Lung microvascular endothelial cell (primary cell): Measurements from ENCODE around the gene TPST1. TPM values are rescaled to one million over a fixed set of nuclear protein-coding genes. Genes with fewer than 3 reads are reported as not detected.
A peak's percentile ranks its signal among the peaks of the same experiment; 100 is the strongest.
"Not testable (repeated sequence)": the region's sequence is repeated elsewhere in the genome, so short reads cannot be mapped to it uniquely, and the experiment has no call there.

ENCODE experiments used
- DNase-seq, 2 donors: peaks; one replicate each; pipeline versions ENCODE4 v3.0.0 to v3.0.0-alpha.2; 2010; ENCODE audit warnings: low read depth in 2 of 2
- total RNA-seq: library from RNA; depleted of rRNA; stranded (reverse); fragments of >200 nt; gene quantifications from 2 replicates; pipeline ENCODE4 v1.2.1, GENCODE V29; 2014

The TPST1 gene
- total RNA-seq, result 18.3 and 35.5 TPM in 2 replicates

GRCh38 chr7:66204822-66205740 lies at the start of gene TPST1:
Gene TPST1, plus strand, starts transcription at chr7:66205334. Its CDS starts 35,092 bp downstream, at chr7:66240426.
- peak; percentile 91 to 96 for DNase-seq

DNA sequence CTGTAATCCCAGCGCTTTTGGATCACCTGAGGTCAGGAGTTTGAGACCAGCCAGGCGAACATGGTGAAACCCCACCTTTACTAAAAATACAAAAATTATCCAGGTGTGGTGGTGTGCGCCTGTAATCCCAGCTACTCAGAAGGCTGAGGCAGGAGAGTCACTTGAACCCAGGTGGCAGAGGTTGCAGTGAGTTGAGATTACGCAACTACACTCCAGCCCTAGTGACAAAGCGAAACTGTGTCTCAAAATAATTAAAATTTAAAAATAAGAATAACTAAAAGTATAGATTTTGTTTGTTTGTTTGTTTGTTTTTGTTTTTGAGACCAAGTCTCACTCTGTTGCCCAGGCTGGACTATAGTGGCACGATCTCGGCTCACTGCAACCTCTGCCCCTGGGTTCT lies 49.1 kb upstream of the TPST1 start:
- DNase-seq, result not testable (repeated sequence)

DNA sequence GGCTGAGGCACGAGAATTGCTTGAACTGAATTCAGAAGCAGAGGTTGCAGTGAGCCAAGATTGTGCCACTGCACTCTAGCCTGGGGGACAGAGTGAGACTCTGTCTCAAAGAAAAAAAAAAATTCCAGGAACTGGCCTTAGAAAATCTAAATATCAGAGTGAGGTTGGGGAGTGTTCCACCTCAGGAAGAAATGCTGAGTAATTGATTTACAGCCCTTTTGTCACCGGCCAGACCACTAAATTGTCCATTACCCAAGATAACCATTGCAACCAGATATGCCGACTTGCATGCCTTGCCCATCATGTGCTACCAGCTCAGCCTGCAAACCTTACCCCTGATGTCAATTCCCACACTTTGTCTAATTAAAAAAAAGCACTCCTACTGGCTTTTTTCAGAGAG lies 48.1 kb upstream of the TPST1 start:
- DNase-seq, result no peak

GRCh38 chr7:66162622-66163021 lies 42.5 kb upstream of the TPST1 start:
- DNase-seq, result no peak

DNA sequence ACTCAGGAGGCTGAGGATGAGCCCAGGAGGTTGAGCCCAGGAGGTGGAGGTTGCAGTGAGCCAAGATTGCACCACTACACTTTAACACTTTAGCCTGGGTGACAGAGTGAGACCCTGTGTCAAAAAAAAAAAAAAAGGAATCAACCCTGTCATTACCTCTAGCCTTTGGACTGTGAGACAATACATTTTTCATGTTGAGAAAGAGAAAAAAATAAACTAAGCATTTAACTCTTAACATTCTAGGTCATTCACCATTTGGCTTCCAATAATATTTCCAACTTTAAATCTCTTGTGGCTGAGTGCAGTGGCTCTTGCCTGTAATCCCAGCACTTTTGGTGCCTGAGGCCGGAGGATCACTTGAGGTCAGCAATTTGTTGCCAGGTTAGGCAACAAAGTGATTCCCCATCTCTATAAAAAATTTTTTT lies 41.9 kb upstream of the TPST1 start:
- DNase-seq, result no peak

- DNase-seq, result no peak
These were observed 40.8 kb upstream of the TPST1 start for GRCh38 chr7:66164356-66164755.

- peak; percentile 76 to 86 for DNase-seq
These were observed 37.3 kb upstream of the TPST1 start for GRCh38 chr7:66167773-66168387.

DNA sequence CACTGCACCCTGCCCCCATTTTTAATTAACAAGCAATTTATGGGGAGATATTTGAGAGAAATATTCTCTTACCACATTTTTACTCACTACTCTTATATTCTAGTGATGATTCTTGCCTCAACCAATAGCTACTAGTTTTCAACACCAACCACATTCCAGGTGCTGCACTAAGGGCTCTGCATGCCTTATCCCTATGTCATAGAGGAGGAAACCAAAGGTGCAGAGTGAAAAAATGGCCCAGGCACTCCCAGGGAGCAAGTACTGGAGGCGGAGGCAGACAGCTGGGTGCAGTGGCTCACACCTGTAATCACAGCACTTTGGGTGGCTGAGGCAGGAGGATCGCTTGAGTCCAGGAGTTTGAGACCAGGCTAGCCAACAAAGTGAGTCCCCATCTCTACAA lies 35.5 kb upstream of the TPST1 start:
- no peak for DNase-seq

DNA sequence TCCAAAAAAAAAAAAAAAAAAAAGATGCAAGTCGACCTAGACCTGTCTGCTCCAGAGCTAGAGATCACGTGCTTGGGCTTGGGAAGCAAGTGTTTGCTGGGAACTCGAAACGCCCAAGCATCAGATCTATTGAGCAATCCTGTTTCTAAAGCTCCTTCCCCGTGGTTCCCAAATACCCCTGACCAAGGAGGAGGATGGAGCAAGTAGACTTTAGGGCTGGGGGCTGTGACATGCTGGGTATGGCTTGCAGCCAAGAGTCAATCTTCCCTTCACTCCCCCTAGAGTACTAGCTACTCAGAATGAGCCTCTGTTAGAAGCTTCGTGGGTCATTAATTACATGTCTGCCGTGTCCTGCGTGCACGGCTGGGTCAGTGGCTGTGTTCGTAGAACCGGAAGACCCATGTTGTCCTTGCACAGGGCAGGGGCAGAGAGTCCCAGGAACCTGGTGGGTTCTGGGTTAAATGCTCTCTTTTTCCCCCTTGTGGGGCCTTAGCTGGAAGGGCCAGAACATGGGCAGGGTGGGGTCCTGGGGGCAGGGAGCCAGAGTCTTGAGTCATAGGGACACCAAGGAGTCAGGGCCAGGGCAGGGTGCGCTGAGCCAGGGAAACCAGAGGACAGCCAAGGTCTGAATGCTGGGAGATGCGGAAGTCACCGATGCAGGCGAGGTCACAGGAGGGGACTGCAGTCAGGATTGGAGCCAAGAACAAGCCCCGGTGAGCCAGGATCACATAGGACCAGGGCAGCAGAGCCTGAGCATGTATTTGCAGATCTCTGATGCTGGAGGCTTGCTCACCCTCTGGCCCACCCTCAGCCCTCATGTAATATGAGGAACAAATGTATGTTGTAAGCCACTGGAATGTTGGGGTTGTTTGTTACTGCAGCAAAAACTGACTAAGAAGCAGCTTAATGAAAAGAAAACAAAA lies 34.6 kb upstream of the TPST1 start:
- DNase-seq, result peak; percentile 30 to 34

GRCh38 chr7:66172536-66173401 lies 32.4 kb upstream of the TPST1 start:
- not testable (repeated sequence) for DNase-seq

DNA sequence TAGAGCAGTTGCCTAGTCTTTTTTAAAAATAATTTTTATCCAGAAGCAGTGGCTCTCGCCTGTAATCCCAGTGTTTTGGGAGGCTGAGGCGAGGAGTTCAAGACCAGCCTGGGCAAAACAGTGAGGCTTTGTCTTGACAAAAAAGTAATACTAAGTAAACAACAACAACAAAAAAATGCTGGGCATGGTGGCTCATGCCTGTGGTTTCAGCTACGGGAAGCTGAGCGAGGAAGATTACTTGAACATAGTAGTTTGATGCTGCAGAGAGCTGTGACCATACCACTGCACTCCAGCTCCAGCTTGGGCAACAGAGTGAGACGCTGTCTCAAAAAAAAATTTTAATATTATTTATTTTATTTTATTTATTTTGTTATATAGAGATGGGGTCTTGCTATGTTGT lies 31.3 kb upstream of the TPST1 start:
- DNase-seq, result no peak

- DNase-seq, result not testable (repeated sequence)
These were observed 30.1 kb upstream of the TPST1 start for GRCh38 chr7:66175006-66175405.

- no peak for DNase-seq
These were observed 28.2 kb upstream of the TPST1 start for GRCh38 chr7:66176914-66177313.

DNA sequence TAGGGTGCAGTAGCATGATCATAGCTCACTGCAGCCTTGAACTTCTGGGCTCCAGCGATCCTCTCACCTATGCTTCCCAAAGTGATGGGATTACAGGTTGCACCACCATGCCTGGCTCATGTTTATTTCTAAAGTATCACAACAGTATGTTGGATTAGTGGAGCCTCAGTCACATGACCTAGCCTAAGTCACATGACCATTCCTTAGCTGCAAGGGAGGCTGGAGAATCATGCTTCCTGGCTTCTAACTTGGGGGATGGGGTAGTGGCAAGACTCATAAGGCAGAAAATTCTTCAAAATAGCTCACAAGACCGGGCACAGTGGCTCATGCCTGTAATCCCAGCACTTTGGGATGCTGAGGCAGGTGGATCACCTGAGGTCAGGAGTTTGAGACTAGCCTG lies 26.9 kb upstream of the TPST1 start:
- DNase-seq, result no peak

GRCh38 chr7:66181329-66181728 lies 23.8 kb upstream of the TPST1 start:
- no peak for DNase-seq

DNA sequence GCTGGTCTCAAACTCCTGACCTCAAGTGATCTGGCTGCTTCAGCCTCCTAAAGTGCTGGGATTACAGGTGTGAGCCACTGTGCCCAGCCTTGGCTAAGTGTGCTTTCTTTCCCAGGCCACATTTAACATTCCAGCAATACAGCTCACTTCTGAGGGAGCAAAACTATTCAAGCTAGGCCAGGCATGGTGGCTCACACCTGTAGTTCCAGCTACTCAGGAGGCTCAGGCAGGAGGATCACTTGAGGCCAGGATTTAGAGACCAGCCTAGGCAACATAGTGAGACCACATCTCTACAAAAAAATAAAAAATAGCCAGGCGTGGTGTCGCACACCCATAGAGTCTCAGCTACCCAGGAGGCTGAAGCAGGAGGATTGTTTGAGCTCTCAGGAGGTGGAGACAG lies 23.3 kb upstream of the TPST1 start:
- no peak for DNase-seq

DNA sequence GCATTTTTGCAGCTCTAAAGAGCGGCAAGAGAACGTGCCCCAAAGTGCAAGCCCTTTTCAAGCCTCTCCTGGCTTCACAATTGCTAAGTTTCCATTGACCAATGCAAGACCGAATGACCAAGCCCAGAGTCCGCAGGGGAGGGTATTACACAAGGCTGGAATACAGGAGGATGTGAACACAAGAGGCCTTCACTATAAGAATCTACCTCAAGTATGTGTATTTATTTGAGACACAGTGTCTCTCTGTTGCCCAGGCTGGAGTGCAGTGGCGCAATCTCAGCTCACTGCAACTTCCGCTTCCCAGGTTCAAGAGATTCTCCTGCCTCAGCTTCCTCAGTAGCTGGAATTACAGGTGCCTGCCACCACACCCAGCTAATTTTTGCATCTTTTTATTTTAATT lies 22.2 kb upstream of the TPST1 start:
- no peak for DNase-seq

DNA sequence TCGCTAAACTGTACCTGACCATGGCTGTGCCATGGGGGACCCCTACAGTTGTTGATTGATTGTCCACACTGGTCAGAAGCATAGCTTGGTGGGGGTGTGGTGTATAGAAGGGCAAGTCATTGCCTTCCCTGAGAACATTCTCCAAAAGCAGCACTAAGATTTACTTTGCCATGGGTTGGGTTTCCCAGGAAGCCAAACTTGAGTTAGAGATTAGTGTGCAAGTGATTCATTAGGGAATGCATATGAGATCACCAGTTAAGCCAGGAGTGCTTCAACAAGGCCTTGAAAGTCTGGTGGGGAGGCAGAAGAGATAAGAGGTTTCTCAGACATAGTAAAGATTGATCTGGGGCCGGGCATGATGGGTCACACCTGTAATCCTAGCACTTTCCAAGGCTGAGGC lies 21.4 kb upstream of the TPST1 start:
- DNase-seq, result peak in 1 of 2 donors; percentile 53

DNA sequence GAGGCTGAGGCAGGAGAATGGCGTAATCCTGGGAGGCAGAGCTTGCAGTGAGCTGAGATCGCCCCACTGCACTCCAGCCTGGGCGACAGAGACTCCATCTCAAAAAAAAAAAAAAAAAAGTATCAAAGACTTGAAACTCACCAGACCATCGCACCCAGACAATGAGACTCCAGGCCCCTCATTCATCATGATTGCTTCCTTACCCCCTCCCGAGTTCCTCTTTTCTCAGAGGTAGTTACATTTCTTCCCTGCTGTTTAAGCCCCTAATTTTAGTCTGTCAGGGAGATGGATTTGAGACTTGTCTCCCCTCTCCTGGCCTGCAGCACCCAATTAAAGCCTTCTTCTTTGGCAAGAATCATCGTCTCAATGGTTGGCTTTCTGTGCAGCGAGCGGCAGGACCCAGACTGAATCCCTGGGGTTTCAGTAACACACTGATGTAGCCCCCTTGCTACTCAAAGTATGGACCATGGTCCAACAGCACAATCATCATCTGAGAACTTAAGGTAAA lies 19.4 kb upstream of the TPST1 start:
- DNase-seq, result no peak

- no peak for DNase-seq
These were observed 18.1 kb upstream of the TPST1 start for GRCh38 chr7:66186991-66187390.

- DNase-seq, result no peak
These were observed 17.2 kb upstream of the TPST1 start for GRCh38 chr7:66187905-66188304.
